Astrocyte of the cerebellum (primary cell): ENCODE measurements around the gene HBM.

Experiments used
- DNase-seq: peaks from one replicate; pipeline ENCODE4 v3.0.0-alpha.2; 2011; ENCODE audit warnings: low read depth
- H3K4me3 ChIP-seq: 2 replicates; pipeline ENCODE4 v1.5.1; 2011; ENCODE audit warnings: mild to moderate bottlenecking, low read depth, low read length, moderate library complexity
- in situ Hi-C: cut with HindIII; loops from 2 replicates; pipeline ENCODE4 v1.10.0; 2017; ENCODE audit warnings: low sequenced_read_pairs
- TF ChIP-seq, protein P1 (sequence below): IDR thresholded peaks from 2 replicates; pipeline ENCODE4 v1.5.1; 2012; ENCODE audit warnings: low read length, low read depth, moderate library complexity, mild to moderate bottlenecking; ENCODE audit errors: missing control alignments

The HBM gene, protein sequence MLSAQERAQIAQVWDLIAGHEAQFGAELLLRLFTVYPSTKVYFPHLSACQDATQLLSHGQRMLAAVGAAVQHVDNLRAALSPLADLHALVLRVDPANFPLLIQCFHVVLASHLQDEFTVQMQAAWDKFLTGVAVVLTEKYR

DNA sequence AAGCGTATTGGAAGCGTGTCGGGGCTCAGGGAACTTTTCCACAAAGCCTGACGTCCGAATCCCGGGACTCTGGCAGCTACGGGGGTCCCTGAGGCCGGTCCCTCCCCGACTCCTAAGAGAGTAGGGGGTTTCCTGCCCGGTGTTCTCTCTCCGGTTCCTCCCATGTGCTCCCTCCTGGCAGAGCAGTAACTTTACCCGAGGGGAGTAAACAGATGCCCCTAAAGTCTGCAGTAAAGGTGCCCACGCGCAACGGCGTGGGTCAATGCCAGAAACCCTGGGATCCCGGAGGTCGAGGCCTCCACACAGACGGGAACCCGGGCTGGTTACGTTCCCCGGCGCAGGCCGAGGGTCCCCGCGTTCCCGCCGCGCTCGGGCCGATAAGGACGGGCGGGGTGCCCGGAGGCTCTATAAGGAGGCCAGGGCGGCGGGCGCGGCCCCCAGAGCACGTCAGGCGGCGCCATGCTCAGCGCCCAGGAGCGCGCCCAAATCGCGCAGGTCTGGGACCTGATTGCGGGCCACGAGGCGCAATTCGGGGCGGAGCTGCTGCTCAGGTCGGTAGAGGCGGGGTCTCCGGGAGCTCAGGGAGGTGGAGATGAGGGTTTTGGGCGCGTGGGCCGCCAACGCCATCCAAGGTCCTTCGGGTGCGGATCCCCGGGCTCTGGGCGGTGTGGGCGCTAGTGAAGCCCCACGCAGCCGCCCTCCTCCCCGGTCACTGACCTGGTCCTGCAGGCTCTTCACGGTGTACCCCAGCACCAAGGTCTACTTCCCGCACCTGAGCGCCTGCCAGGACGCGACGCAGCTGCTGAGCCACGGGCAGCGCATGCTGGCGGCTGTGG, at the start of gene HBM:
TSS of gene HBM (plus strand) at position 440 of the 836 bp plus-strand sequence. CDS start at position 460, 20 bp downstream.
- no peak for DNase-seq
- TF ChIP-seq, protein P1, sequence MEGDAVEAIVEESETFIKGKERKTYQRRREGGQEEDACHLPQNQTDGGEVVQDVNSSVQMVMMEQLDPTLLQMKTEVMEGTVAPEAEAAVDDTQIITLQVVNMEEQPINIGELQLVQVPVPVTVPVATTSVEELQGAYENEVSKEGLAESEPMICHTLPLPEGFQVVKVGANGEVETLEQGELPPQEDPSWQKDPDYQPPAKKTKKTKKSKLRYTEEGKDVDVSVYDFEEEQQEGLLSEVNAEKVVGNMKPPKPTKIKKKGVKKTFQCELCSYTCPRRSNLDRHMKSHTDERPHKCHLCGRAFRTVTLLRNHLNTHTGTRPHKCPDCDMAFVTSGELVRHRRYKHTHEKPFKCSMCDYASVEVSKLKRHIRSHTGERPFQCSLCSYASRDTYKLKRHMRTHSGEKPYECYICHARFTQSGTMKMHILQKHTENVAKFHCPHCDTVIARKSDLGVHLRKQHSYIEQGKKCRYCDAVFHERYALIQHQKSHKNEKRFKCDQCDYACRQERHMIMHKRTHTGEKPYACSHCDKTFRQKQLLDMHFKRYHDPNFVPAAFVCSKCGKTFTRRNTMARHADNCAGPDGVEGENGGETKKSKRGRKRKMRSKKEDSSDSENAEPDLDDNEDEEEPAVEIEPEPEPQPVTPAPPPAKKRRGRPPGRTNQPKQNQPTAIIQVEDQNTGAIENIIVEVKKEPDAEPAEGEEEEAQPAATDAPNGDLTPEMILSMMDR: no peak
- no peak within 1 kb of the TSS for H3K4me3 ChIP-seq
- in situ Hi-C loops: no loop called here

DNA sequence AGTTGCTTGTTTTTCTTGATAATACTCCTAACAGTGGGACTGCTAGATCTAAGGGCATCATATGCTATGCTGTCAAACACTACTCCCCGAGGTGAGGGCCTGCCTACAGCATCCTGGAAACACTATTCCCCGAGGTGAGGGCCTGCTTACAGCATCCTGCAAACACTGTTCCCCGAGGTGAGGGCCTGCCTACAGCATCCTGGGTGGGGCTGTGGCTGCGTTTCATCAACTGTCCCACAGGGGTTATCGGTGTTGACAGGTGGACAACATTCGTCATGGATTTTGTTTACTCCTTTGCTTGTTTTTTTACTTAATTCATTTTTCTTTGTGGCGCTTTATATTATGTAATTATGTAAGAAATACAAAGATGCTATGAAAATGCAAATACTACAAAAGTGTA, 49.8 kb upstream of the HBM start:
- in situ Hi-C loops: no loop called here
- no peak for DNase-seq
- TF ChIP-seq, protein P1: no peak
- no peak overlapping the region for H3K4me3 ChIP-seq

DNA sequence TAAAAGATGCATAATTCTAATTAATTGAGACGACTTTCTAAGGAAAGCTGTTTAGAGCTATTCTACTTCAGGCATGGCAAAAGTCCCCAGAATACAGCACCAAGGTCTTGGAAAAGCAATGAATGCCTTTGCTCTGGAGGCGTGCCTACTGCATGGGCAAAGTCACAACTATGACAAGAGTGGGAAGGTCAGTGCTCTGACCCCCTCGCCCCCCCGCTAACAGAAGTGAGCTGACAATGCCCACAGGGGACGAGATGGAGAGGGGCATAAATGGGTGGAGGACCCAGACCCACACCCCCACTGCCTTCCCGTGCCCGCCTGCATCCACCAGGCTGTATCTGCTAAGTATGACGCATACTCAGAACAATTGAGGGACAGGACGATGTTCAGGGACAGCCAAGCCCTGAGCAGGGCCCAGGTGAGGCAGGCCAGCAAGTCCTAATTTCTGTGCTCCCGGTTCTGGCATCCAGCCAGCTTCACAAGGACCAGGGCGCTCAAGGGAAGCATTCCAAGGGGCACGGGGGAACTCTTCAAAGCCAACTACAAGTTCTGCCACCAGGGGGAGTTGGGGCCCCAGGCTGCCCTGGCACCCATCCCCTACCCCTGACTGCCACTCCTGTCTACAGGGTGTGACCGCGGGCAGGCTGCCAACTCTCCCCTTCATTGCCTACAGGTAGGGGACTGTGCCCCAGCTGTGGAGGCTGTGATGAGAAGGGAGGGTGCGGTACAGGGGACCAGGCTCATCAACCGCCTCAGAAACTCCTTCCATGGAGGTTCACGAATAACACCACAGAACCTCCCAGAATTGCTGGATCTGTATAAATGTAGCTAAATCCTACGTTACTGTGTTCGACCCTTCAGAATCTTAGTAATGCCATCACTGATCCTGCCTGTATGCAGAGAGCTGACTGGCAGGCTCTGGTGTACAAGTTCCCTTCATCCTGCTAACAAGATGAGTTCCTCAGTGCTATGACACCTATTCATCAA, 48.1 kb upstream of the HBM start:
- DNase-seq: no peak
- TF ChIP-seq, protein P1: peak; percentile 74
- H3K4me3 ChIP-seq: no peak overlapping the region
- in situ Hi-C loops: no loop called here

DNA sequence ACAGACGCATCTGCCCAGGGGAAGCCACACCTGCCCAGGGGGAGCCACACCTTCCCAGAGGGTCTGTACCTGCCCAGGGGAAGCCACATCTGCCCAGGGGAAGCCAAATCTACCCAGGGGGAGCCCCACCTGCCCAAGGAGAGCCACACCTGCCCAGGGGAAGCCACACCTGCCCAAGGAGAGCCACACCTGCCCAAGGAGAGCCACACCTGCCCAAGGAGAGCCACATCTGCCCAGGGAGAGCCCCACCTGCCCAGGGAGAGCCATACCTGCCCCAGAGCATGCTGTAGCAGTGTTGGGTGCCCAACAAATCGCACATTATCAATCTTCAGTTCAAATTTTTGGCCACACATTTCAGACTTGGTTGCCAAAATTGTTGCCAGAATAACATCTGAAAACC, 46.9 kb upstream of the HBM start:
- H3K4me3 ChIP-seq: no peak overlapping the region
- no peak for DNase-seq
- in situ Hi-C loops: no loop called here
- TF ChIP-seq, protein P1: no peak

DNA sequence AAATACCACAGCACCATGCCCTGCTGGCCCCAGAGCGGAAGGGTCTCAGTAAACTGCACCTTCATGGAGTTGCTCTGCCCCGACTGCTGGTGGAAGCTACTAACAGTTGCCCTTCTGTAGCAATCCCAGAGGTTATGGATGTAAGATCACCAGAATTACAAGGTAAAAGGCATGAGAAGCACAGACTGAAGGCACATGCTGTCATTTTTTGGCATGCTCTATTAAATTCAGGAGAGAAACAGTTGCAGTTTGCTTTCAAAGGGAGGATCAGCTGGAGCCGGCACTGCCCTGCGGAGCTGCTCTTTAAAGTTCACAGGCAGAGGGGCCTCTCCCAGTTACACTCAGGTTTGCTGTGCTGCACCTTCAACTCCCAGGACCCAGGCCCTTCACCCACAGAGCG, 46.5 kb upstream of the HBM start:
- TF ChIP-seq, protein P1: no peak
- no peak for DNase-seq
- no peak overlapping the region for H3K4me3 ChIP-seq
- in situ Hi-C loops: no loop called here

DNA sequence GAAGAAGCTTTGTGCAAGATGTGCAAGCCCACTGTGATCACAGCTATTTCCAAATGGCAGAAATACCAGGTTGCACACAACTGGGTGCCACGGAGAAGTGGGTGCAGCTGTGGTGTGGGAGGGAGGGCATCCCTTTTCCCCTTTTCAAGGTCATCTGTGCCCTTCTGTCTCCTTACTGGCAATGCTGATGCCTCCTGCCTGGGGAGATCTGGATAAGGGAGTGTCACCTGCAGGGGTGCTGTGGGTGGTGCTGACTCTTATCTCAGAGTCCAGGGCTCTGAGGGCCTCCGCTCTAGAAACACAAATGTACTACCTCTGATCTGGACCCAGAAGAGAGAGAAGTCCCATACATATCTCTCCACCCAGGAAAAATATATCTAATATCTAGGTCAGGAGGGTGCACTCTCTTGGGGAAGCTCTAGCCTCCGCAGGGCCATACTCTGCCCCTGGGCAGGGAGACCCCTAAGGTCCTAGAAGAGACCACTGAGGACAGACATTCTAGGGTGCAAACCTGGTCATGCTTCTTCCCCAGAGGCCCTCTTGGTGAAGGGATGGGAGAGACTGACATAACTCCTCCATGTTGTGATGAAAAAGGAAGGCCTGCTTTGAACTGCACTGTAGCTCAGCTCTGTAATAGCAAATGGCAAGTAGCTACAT, 45.8 kb upstream of the HBM start:
- TF ChIP-seq, protein P1: no peak
- DNase-seq: no peak
- H3K4me3 ChIP-seq: no peak overlapping the region
- in situ Hi-C loops: no loop called here
